HepG2 (cell line): ENCODE results near the gene EDN2. TPM values are rescaled to one million over a fixed set of nuclear protein-coding genes. Genes with fewer than 3 reads are reported as not detected.

Experiments
- ATAC-seq: fragments of 200-7000 bp; cut with Tn5 transposase; 3 replicates; pipeline ENCODE4 v1.9.1; 2020; ENCODE audit warnings: mild to moderate bottlenecking, moderate library complexity
- BruUV-seq: library from RNA; stranded (reverse); fragments of 400-500 nt; replicated peaks from 2 replicates; lab custom pipeline; 2021; lab: Mats Ljungman, UMichigan
- CTCF ChIA-PET: fragments of 300-600 bp; formaldehyde crosslinking; extraction: SDS; loops from one replicate; lab custom pipeline; 2021; ENCODE audit warnings: low total read pairs, inconsistent platforms, low intra/inter-chr PET ratio; lab: Yijun Ruan, JAX
- POLR2A ChIA-PET: fragments of 350-600 bp; sonication (Branson Sonifier 250); formaldehyde crosslinking; loops from one replicate; lab custom pipeline; 2020; ENCODE audit warnings: antibody characterized with exemption, inconsistent platforms; lab: Yijun Ruan, JAX
- DNase-seq: peaks from one replicate; pipeline ENCODE4 v3.0.0-alpha.2; 2015; ENCODE audit warnings: low spot score
- FAIRE-seq: peaks from 3 replicates; lab custom pipeline; 2011; peaks lifted over from hg19 to GRCh38; lab: Jason Lieb, UNC
- H2AFZ ChIP-seq: one replicate; pipeline ENCODE4 v1.6.1; 2011; ENCODE audit warnings: low read length, inconsistent platforms
- H3K27ac ChIP-seq: fragments of 300-600 bp; 3 replicates; pipeline ENCODE4 v1.8.0; 2011; ENCODE audit warnings: mixed run types, mild to moderate bottlenecking, mixed read lengths, low read length, inconsistent platforms; ENCODE audit not compliant: insufficient read depth; ENCODE audit errors: extremely low read length
- H3K27me3 ChIP-seq, 2 experiments: fragments of 200-600 bp in 1 of 2; 2 replicates in 1 of 2; 3 replicates in 1 of 2; pipeline versions ENCODE4 v1.6.0 to v1.8.0; 2011; ENCODE audit warnings: low read length in 2 of 2, mild to moderate bottlenecking in 2 of 2, moderate library complexity in 2 of 2, inconsistent platforms in 1 of 2; ENCODE audit not compliant: insufficient read depth in 2 of 2, control insufficient read depth in 1 of 2
- H3K36me3 ChIP-seq, 2 experiments: fragments of 200-600 bp in 1 of 2; replicated peaks in 1 of 2; 2 replicates in 1 of 2; 3 replicates in 1 of 2; pipeline versions ENCODE4 v1.5.1 to v1.8.0; 2011; ENCODE audit warnings: low read length in 2 of 2, inconsistent platforms in 1 of 2; ENCODE audit not compliant: insufficient read depth in 2 of 2, control insufficient read depth in 1 of 2
- H3K4me1 ChIP-seq: 2 replicates; pipeline ENCODE4 v1.5.1; 2012; ENCODE audit warnings: low read length, inconsistent platforms; ENCODE audit not compliant: insufficient read depth
- H3K4me2 ChIP-seq: 2 replicates; pipeline ENCODE4 v1.6.0; 2011; ENCODE audit warnings: low read depth, low read length, inconsistent platforms
- H3K4me3 ChIP-seq, 3 experiments: fragments of 200-600 bp in 1 of 3; sonication (generic), shearing (Covaris generic) in 1 of 3; replicated peaks in 1 of 3; 2 replicates each; pipeline ENCODE4 v1.5.1; 2011 to 2016; ENCODE audit warnings: low read length in 3 of 3, inconsistent platforms in 2 of 3, low read depth in 2 of 3, mild to moderate bottlenecking in 2 of 3, control low read depth in 1 of 3, mixed read lengths in 1 of 3; ENCODE audit not compliant: insufficient read depth in 1 of 3
- H3K79me2 ChIP-seq: one replicate; pipeline ENCODE4 v1.6.1; 2011; ENCODE audit warnings: low read length, inconsistent platforms; ENCODE audit not compliant: insufficient read depth
- H3K9ac ChIP-seq: 2 replicates; pipeline ENCODE4 v1.6.0; 2011; ENCODE audit warnings: mild to moderate bottlenecking, low read depth, low read length, inconsistent platforms; ENCODE audit not compliant: insufficient read depth
- H3K9me3 ChIP-seq: 2 replicates; pipeline ENCODE4 v1.5.1; 2012; ENCODE audit warnings: mild to moderate bottlenecking, low read length
- H4K20me1 ChIP-seq: 2 replicates; pipeline ENCODE4 v1.6.0; 2011; ENCODE audit warnings: inconsistent platforms, mild to moderate bottlenecking, low read length, moderate library complexity; ENCODE audit not compliant: insufficient read depth
- HOXD1 ChIP-seq: sonication (generic); formaldehyde crosslinking; IDR thresholded peaks from 2 replicates; pipeline ENCODE4 v1.5.0; 2020; ENCODE audit warnings: missing genetic modification reagents
- MLLT10 ChIP-seq: sonication (generic); formaldehyde crosslinking; IDR thresholded peaks from 2 replicates; pipeline ENCODE4 v1.4.0; 2020; ENCODE audit warnings: missing genetic modification reagents
- MTERF4 ChIP-seq: sonication (generic); formaldehyde crosslinking; IDR thresholded peaks from 2 replicates; pipeline ENCODE4 v1.8.0; 2023; ENCODE audit warnings: mild to moderate bottlenecking, missing genetic modification reagents
- NR1H2 ChIP-seq: sonication (generic); formaldehyde crosslinking; IDR thresholded peaks from 2 replicates; pipeline ENCODE4 v1.8.1; 2022; ENCODE audit warnings: low read depth, missing genetic modification reagents, borderline replicate concordance
- PHF5A ChIP-seq: IDR thresholded peaks from one replicate; pipeline ENCODE4 v1.6.1; 2018; ENCODE audit warnings: low read depth, missing genetic modification reagents; ENCODE audit not compliant: unreplicated experiment
- REXO4 ChIP-seq: sonication (generic); formaldehyde crosslinking; IDR thresholded peaks from 2 replicates; pipeline ENCODE4 v1.8.0; 2022; ENCODE audit warnings: missing genetic modification reagents, mild to moderate bottlenecking, borderline replicate concordance
- TOPORS ChIP-seq: sonication (generic); formaldehyde crosslinking; IDR thresholded peaks from 2 replicates; pipeline ENCODE4 v1.8.0; 2023; ENCODE audit warnings: mild to moderate bottlenecking, missing genetic modification reagents
- U2AF2 ChIP-seq: fragments of 200-400 bp; formaldehyde crosslinking; IDR thresholded peaks from 2 replicates; pipeline ENCODE4 v1.6.1; 2017; ENCODE audit warnings: low read depth, mild to moderate bottlenecking, low read length
- ZFP90 ChIP-seq: sonication (generic); formaldehyde crosslinking; IDR thresholded peaks from 2 replicates; pipeline ENCODE4 v1.8.0; 2022; ENCODE audit warnings: missing genetic modification reagents, mild to moderate bottlenecking, inconsistent platforms, borderline replicate concordance
- ZMYM2 ChIP-seq: sonication (generic); formaldehyde crosslinking; IDR thresholded peaks from 2 replicates; pipeline ENCODE4 v1.8.0; 2022; ENCODE audit warnings: mild to moderate bottlenecking, missing genetic modification reagents
- ZNF253 ChIP-seq: sonication (generic); formaldehyde crosslinking; IDR thresholded peaks from 2 replicates; pipeline ENCODE4 v1.8.0; 2022; ENCODE audit warnings: mild to moderate bottlenecking, missing genetic modification reagents, borderline replicate concordance
- ZNF317 ChIP-seq: sonication (generic); formaldehyde crosslinking; IDR thresholded peaks from 2 replicates; pipeline ENCODE4 v1.5.0; 2020; ENCODE audit warnings: mild to moderate bottlenecking, missing genetic modification reagents
- ZNF441 ChIP-seq: sonication (generic); formaldehyde crosslinking; IDR thresholded peaks from 2 replicates; pipeline ENCODE4 v1.7.0; 2021; ENCODE audit warnings: missing genetic modification reagents, borderline replicate concordance
- WGBS: methylation state at CpG from one replicate; pipeline ENCODE4 v1.1.6; 2017; ENCODE audit warnings: low lambda C conversion rate; 5-methylcytosine and 5-hydroxymethylcytosine counted together
- in situ Hi-C: cut with HindIII; loops from 2 replicates; pipeline ENCODE4 v1.10.0; 2017; ENCODE audit warnings: low pct_unique_long_range_greater_than_20kb; ENCODE audit not compliant: extremely low pct_ligation_motif_present
- intact Hi-C: fragments of 100-400 bp; cut with micrococcal nuclease; formaldehyde crosslinking; loops from one replicate; pipeline ENCODE4 v1.10.0; 2022; ENCODE audit not compliant: unreplicated experiment
- polyA plus RNA-seq, 8 experiments: library from polyadenylated mRNA; depleted of rRNA in 3 of 8; stranded (reverse) in 7 of 8; unstranded in 1 of 8; fragments of >200 nt; fragmentation: Illumina TruSeq in 4 of 8; extraction: Trizol in 4 of 8; gene quantifications; 2 replicates each; pipeline versions ENCODE4 v1.2.1 to v1.2.3, GENCODE V29; 2011 to 2016; ENCODE audit warnings: low read depth in 4 of 8, missing spikeins in 1 of 8, mixed read lengths in 1 of 8; ENCODE audit not compliant: insufficient read depth in 1 of 8
- total RNA-seq, 5 experiments: library from RNA; depleted of rRNA; stranded (reverse); fragments of >200 nt; fragmentation: Illumina TruSeq; extraction: Trizol; gene quantifications; 2 replicates each; pipeline ENCODE4 v1.2.3, GENCODE V29; 2016; ENCODE audit warnings: low read depth in 1 of 5

EDN2 gene
- total and polyA plus RNA-seq, 2 of the 13 experiments (the other 11 are each of a cell fraction or from before 2014, with no cell fraction given): not detected

GRCh38 chr1:41464885-41465284 lies 19.6 kb downstream of the EDN2 start:
- intact Hi-C loops (no loop called here), in situ Hi-C loops (no loop called here)
- TF ChIP-seq ZNF253 (no peak), ZMYM2 (no peak), U2AF2 (no peak), NR1H2 (CRISPR knock-in tag) (no peak), ZNF317 (CRISPR knock-in tag) (no peak), ZNF441 (CRISPR knock-in tag) (no peak), MTERF4 (CRISPR knock-in tag) (no peak), MLLT10 (no peak), PHF5A (no peak), REXO4 (no peak), HOXD1 (no peak), TOPORS (CRISPR knock-in tag) (no peak), ZFP90 (CRISPR knock-in tag) (no peak)
- Histone ChIP-seq H3K36me3 (no peaks in the 10 kb centered on the region), H3K9ac (no peak overlapping the region), H3K27me3 (peaks cover 0 to 4% of the 10 kb centered on the region in 2 experiments; a peak in 1 of 5 replicates), H4K20me1 (no peaks in the 10 kb centered on the region), H3K9me3 (no peaks in the 10 kb centered on the region), H3K79me2 (no peaks in the 10 kb centered on the region), H3K4me3 (no peak overlapping the region), H3K27ac (no peak overlapping the region), H2AFZ (no peak overlapping the region), H3K4me2 (no peak overlapping the region), H3K4me1 (peaks cover 14% of the 10 kb centered on the region)
- BruUV-seq: no TSS peak
- POLR2A ChIA-PET: no interaction called here
- ATAC-seq: no peak
- 36% methylated on average over 7 of the region's 7 CpGs for WGBS
- DNase-seq: no peak
- no peak for FAIRE-seq
- CTCF ChIA-PET: no interaction called here
